Gastroesophageal sphincter (tissue), 3 donors: ENCODE measurements around the gene FSTL5.

Source experiments
- POLR2A ChIP-seq, 2 donors: fragments of 450-650 bp; IDR thresholded peaks; one replicate each; pipeline ENCODE4 v1.6.1; 2017; ENCODE audit warnings: antibody characterized with exemption in 2 of 2, mild to moderate bottlenecking in 2 of 2, moderate library complexity in 1 of 2
- TF ChIP-seq, protein P1 (sequence below), 4 experiments: fragments of 200-600 bp in 2 of 4; fragments of 450-650 bp in 2 of 4; sonication (generic) in 1 of 4; IDR thresholded peaks; one replicate each; pipeline ENCODE4 v1.5.1; 2017 to 2019; ENCODE audit warnings: antibody characterized with exemption in 4 of 4, mild to moderate bottlenecking in 2 of 4, moderate library complexity in 2 of 4

GRCh38 chr4:161791796-161792556, 371.8 kb downstream of the FSTL5 start:
- TF ChIP-seq, protein P1, sequence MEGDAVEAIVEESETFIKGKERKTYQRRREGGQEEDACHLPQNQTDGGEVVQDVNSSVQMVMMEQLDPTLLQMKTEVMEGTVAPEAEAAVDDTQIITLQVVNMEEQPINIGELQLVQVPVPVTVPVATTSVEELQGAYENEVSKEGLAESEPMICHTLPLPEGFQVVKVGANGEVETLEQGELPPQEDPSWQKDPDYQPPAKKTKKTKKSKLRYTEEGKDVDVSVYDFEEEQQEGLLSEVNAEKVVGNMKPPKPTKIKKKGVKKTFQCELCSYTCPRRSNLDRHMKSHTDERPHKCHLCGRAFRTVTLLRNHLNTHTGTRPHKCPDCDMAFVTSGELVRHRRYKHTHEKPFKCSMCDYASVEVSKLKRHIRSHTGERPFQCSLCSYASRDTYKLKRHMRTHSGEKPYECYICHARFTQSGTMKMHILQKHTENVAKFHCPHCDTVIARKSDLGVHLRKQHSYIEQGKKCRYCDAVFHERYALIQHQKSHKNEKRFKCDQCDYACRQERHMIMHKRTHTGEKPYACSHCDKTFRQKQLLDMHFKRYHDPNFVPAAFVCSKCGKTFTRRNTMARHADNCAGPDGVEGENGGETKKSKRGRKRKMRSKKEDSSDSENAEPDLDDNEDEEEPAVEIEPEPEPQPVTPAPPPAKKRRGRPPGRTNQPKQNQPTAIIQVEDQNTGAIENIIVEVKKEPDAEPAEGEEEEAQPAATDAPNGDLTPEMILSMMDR (IDR thresholded peaks at IDR 0.05): no peak
- TF ChIP-seq POLR2A (IDR thresholded peaks at IDR 0.05): no peak
